ENCODE results near the gene BLNK. TPM values are rescaled to one million over a fixed set of nuclear protein-coding genes. Genes with fewer than 3 reads are reported as not detected.
A peak's percentile ranks its signal among the peaks of the same experiment; 100 is the strongest.

BLNK gene
- total RNA-seq (2022) (1.0 and 1.1 TPM in 2 replicates), Bru-seq, nascent RNA (percentile 30 among the genes with signal in this experiment), BruChase-seq, experiment 1, labeled RNA remaining after a 6-hour chase (percentile 21 among the genes with signal in this experiment), BruChase-seq, experiment 2, labeled RNA remaining after a 2-hour chase (percentile 25 among the genes with signal in this experiment)
- long read RNA-seq, partial matches to known transcripts, result 0 of 1 reads
- long read RNA-seq, other reads (novel, unspliced or antisense), result 0 of 1 reads

GRCh38 chr10:96271016-96271815 is at the start of gene BLNK:
BLNK (minus strand) TSS chr10:96271569; CDS start chr10:96271398, 171 bp downstream.
- peak; percentile 79 for DNase-seq (ENCODE audit: unreplicated experiment)
- TSS peak; percentile 74 for BruUV-seq (replicated peaks)
- POLR2A ChIA-PET, result interaction anchor here (0.6 to 3.6 kb wide), 20 partner anchors 8 to 578 kb away, joined by 3 to 28 read pairs (median 4); partner anchors contain the start of genes CCNJ and TCTN3
- CTCF ChIA-PET, result interaction anchor here (0.6 to 4.2 kb wide), 10 partner anchors 16 to 254 kb away, joined by 3 to 27 read pairs (median 4); no protein-coding TSS in a partner anchor
- Mint-ChIP-seq H3K36me3 (ENCODE audit: insufficient read depth, unreplicated experiment) (no peaks in the 10 kb centered on the region), H3K27me3 (ENCODE audit: insufficient read depth, unreplicated experiment) (no peaks in the 10 kb centered on the region), H3K9me3 (ENCODE audit: unreplicated experiment) (no peaks in the 10 kb centered on the region), H3K4me3 (ENCODE audit: unreplicated experiment) (peak within 1 kb of the TSS; percentile 74), H3K27ac (ENCODE audit: low read depth, unreplicated experiment) (peak within 1 kb of the TSS; percentile 82), H3K4me1 (ENCODE audit: insufficient read depth, unreplicated experiment) (peaks cover 24% of the 10 kb centered on the region)
- intact Hi-C loops (cut with micrococcal nuclease), result no loop called here
- TF ChIP-seq, protein P1, sequence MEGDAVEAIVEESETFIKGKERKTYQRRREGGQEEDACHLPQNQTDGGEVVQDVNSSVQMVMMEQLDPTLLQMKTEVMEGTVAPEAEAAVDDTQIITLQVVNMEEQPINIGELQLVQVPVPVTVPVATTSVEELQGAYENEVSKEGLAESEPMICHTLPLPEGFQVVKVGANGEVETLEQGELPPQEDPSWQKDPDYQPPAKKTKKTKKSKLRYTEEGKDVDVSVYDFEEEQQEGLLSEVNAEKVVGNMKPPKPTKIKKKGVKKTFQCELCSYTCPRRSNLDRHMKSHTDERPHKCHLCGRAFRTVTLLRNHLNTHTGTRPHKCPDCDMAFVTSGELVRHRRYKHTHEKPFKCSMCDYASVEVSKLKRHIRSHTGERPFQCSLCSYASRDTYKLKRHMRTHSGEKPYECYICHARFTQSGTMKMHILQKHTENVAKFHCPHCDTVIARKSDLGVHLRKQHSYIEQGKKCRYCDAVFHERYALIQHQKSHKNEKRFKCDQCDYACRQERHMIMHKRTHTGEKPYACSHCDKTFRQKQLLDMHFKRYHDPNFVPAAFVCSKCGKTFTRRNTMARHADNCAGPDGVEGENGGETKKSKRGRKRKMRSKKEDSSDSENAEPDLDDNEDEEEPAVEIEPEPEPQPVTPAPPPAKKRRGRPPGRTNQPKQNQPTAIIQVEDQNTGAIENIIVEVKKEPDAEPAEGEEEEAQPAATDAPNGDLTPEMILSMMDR (IDR thresholded peaks at IDR 0.05; ENCODE audit: unreplicated experiment), result no peak

DNA sequence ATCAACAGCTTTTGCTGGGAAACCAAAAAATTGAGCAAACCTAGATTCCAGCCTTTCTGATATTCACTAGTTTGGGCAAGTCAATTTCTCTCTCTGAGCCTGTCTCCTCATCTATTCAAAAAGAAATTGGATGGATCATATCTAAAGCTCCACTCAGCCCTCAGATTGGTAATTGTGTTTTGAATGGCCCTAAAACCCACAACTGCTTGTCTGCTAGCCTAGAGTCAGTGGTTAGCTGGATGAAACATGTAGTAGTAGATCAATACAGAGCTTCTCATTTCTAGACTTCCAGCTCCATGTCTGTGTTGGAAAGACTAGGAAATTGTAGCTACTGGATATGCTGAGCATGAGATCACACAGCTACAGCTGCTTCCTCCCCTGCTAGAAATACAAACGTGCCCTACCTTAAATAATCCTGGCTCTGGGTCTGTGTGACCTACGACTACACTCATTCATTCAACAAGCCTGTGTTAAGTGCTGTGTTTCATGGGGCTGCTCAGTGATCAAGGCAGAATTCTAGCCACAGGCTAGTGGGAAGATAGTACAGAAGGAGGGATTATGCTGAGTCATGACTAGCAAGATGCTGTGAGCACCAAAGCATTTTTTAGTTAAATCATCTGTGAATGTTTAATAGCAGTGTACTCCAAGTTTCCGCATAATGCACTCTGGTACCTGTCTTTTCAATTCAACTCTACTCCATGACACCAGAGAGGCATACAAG is 48.5 kb upstream of the BLNK start:
- BruUV-seq (replicated peaks), result no TSS peak

DNA sequence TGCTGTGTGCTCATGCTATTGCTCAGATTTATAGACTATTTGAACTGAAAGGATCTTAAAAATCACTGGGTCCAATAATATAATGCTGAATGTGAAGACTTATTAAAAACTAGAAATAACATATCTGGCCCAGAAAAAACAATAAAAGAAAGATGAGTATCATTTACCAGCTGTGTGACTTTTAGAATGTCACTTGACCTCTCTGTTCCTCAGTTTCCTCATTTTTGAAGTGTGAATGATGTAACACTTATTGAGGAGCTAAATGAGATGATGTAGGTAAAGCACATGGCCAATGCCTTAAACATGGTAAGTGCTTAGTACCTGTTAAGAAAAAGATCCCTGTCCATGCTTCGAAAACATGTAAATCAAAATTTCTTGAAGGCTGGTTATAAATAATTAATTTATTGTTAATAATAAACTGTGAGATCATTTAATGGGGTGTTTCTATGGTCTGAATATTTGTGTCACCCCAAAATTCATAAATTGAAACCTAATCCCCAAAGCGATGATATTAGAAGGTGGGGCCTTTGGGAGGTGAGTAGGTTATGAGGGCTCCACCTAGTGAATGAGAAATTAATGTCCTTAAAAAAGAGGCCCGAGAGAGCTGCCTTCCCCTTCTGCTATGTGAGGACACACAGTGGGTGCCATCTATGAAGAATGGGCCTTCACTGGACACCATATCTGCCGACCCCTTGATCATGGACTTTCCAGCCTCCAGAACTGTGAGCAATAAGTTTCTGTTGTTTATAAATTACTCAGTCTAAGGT is 45.9 kb upstream of the BLNK start:
- no peak for DNase-seq (ENCODE audit: unreplicated experiment)
- intact Hi-C loops (cut with micrococcal nuclease), result no loop called here
- ChIA-PET CTCF (interaction anchor here (1.1 to 3.4 kb wide), 4 partner anchors 17 to 88 kb away, joined by 3 to 15 read pairs (median 8); no protein-coding TSS in a partner anchor), POLR2A (interaction anchor here (1.7 kb wide), 1 partner anchor 9 kb away, joined by 6 read pairs; no protein-coding TSS in a partner anchor)
- no peak overlapping the region for H3K27ac Mint-ChIP-seq (ENCODE audit: low read depth, unreplicated experiment)
- H3K27me3 Mint-ChIP-seq (ENCODE audit: insufficient read depth, unreplicated experiment), result peaks cover 14% of the 10 kb centered on the region
- H3K9me3 Mint-ChIP-seq (ENCODE audit: unreplicated experiment), result no peaks in the 10 kb centered on the region
- H3K4me3 Mint-ChIP-seq (ENCODE audit: unreplicated experiment), result no peak overlapping the region
- no peaks in the 10 kb centered on the region for H3K4me1 Mint-ChIP-seq (ENCODE audit: insufficient read depth, unreplicated experiment)
- no TSS peak for BruUV-seq (replicated peaks)
- TF ChIP-seq, protein P1 (IDR thresholded peaks at IDR 0.05; ENCODE audit: unreplicated experiment), result no peak
- H3K36me3 Mint-ChIP-seq (ENCODE audit: insufficient read depth, unreplicated experiment), result no peaks in the 10 kb centered on the region

More for the DNA sequence above, 48.5 kb upstream of the BLNK start:
- H3K36me3 Mint-ChIP-seq (ENCODE audit: insufficient read depth, unreplicated experiment), result no peaks in the 10 kb centered on the region
- H3K9me3 Mint-ChIP-seq (ENCODE audit: unreplicated experiment), result no peaks in the 10 kb centered on the region
- no peak for DNase-seq (ENCODE audit: unreplicated experiment)
- CTCF ChIA-PET, result interaction anchor here (0.9 to 3.4 kb wide), 4 partner anchors 15 to 90 kb away, joined by 3 to 15 read pairs (median 8); no protein-coding TSS in a partner anchor
- TF ChIP-seq, protein P1 (IDR thresholded peaks at IDR 0.05; ENCODE audit: unreplicated experiment), result no peak
- no peak overlapping the region for H3K4me3 Mint-ChIP-seq (ENCODE audit: unreplicated experiment)
- peaks cover 37% of the 10 kb centered on the region for H3K27me3 Mint-ChIP-seq (ENCODE audit: insufficient read depth, unreplicated experiment)
- intact Hi-C loops (cut with micrococcal nuclease), result no loop called here
- no peak overlapping the region for H3K27ac Mint-ChIP-seq (ENCODE audit: low read depth, unreplicated experiment)
- H3K4me1 Mint-ChIP-seq (ENCODE audit: insufficient read depth, unreplicated experiment), result no peaks in the 10 kb centered on the region
- POLR2A ChIA-PET, result no interaction called here

Data from MCF 10A (cell line).